BLaER1 treated with 17β-estradiol and CSF1 and Interleukin-3, amounts not matched to agents 10 nM and 100 nM (cell line): Measurements from ENCODE around the gene FGF2.
"Not testable (repeated sequence)": the region's sequence is repeated elsewhere in the genome, so short reads cannot be mapped to it uniquely, and the experiment has no call there.

Experiments used
- H3K27ac ChIP-seq, 11 experiments: shearing (Covaris generic); formaldehyde crosslinking; 2 replicates each; pipeline ENCODE4 v1.8.1; 2022
- H3K27me3 ChIP-seq, 11 experiments: shearing (Covaris generic); formaldehyde crosslinking; 2 replicates each; pipeline ENCODE4 v1.8.1; 2022
- H3K36me3 ChIP-seq, 11 experiments: shearing (Covaris generic); formaldehyde crosslinking; 2 replicates each; pipeline ENCODE4 v1.8.1; 2022
- H3K4me1 ChIP-seq, 10 experiments: shearing (Covaris generic); formaldehyde crosslinking; 2 replicates each; pipeline ENCODE4 v1.8.1; 2022
- H3K4me2 ChIP-seq, 11 experiments: shearing (Covaris generic); formaldehyde crosslinking; 2 replicates each; pipeline ENCODE4 v1.8.1; 2022
- H3K4me3 ChIP-seq, 10 experiments: shearing (Covaris generic); formaldehyde crosslinking; 2 replicates each; pipeline ENCODE4 v1.8.1; 2022
- H3K9ac ChIP-seq, 11 experiments: shearing (Covaris generic); formaldehyde crosslinking; 2 replicates each; pipeline ENCODE4 v1.8.1; 2022
- H3K9me3 ChIP-seq, 11 experiments: shearing (Covaris generic); formaldehyde crosslinking; replicated peaks in 1 of 11; 2 replicates each; pipeline ENCODE4 v1.8.1; 2022
- H4K20me1 ChIP-seq, 11 experiments: shearing (Covaris generic); formaldehyde crosslinking; 2 replicates each; pipeline ENCODE4 v1.8.1; 2022
- Cebpa-rat ChIP-seq, 11 experiments: shearing (Covaris generic); IDR thresholded peaks; 2 replicates each; pipeline ENCODE4 v1.8.1; 2022

FGF2 gene

DNA sequence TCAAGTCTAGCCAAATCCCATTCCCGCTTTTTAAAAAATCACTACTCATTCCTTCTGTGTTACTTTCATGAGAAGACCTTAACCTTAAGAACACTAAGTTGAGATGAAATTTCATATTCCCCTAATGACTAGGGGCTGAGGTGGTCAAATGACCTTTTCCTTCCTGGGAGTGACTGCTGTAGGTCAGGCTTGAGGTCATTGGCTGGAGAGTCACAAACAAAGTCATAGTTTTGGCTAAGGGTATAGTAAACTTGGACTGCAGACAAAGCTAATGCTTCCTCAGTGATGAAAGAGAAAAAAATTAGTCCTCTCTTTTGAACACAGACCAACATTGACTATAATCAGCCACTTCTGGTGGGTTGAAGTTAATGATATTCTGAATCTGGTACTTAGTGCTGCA is 16.0 kb upstream of the FGF2 start:
- peaks cover 0 to 20% (median 7%) of the 10 kb centered on the region in 11 experiments; a peak in 9 of 22 replicates for H3K9me3 ChIP-seq
- H3K4me1 ChIP-seq: no peaks in the 10 kb centered on the region
- no peaks in the 10 kb centered on the region for H3K36me3 ChIP-seq
- no peak for TF ChIP-seq Cebpa-rat (IDR thresholded peaks at IDR 0.05)
- no peaks in the 10 kb centered on the region for H3K27me3 ChIP-seq
- no peak overlapping the region for H3K27ac ChIP-seq
- H4K20me1 ChIP-seq: no peaks in the 10 kb centered on the region
- H3K4me3 ChIP-seq: no peak overlapping the region
- no peak overlapping the region for H3K9ac ChIP-seq
- no peak overlapping the region for H3K4me2 ChIP-seq

GRCh38 chr4:122811781-122812180 is 14.8 kb upstream of the FGF2 start:
- H3K9me3 ChIP-seq: peaks cover 0 to 20% (median 7%) of the 10 kb centered on the region in 11 experiments; a peak in 9 of 22 replicates
- H3K27ac ChIP-seq, H3K9ac ChIP-seq, H3K4me3 ChIP-seq, H3K4me1 ChIP-seq, H3K4me2 ChIP-seq, H3K36me3 ChIP-seq, H3K27me3 ChIP-seq, H4K20me1 ChIP-seq: not testable (repeated sequence)

GRCh38 chr4:122812823-122813222 is 13.8 kb upstream of the FGF2 start:
- not testable (repeated sequence) for H3K4me1 ChIP-seq, H3K4me3 ChIP-seq, H3K27ac ChIP-seq, H3K9ac ChIP-seq, H4K20me1 ChIP-seq, H3K4me2 ChIP-seq, H3K27me3 ChIP-seq, H3K36me3 ChIP-seq
- peaks cover 0 to 20% (median 7%) of the 10 kb centered on the region in 11 experiments; a peak in 9 of 22 replicates for H3K9me3 ChIP-seq

DNA sequence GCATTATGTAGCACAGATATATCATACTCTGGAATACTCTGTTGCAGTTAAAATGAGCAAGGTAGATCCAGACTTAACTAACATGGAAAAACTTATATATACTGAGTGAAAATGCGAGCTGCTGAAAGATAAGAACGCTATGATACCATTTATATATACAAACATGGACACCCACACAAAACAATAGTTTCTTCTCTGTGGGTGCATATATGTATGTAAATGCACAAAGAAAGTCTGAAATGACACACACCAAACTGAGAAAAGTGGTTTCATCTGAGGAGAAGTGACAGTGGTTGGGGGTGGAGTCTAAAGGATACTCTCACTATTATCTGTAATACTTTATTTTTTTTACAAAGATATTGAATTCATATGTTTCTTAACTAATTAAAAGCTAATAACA is 12.2 kb upstream of the FGF2 start:
- no peak overlapping the region for H3K9ac ChIP-seq
- no peak for TF ChIP-seq Cebpa-rat (IDR thresholded peaks at IDR 0.05)
- H3K4me1 ChIP-seq: no peaks in the 10 kb centered on the region
- H3K27ac ChIP-seq: no peak overlapping the region
- H3K36me3 ChIP-seq: no peaks in the 10 kb centered on the region
- H3K27me3 ChIP-seq: peaks cover 0 to 8% (median 0%) of the 10 kb centered on the region in 11 experiments; a peak in 2 of 22 replicates
- peaks cover 0 to 20% (median 7%) of the 10 kb centered on the region in 11 experiments; a peak in 9 of 22 replicates for H3K9me3 ChIP-seq
- H3K4me3 ChIP-seq: no peak overlapping the region
- no peaks in the 10 kb centered on the region for H4K20me1 ChIP-seq
- H3K4me2 ChIP-seq: no peak overlapping the region

GRCh38 chr4:122815248-122815647 is 11.4 kb upstream of the FGF2 start:
- Histone ChIP-seq H3K4me2 (no peak overlapping the region), H3K27ac (no peak overlapping the region), H3K27me3 (peaks cover 0 to 14% (median 0%) of the 10 kb centered on the region in 11 experiments; a peak in 3 of 22 replicates), H3K9me3 (peaks cover 0 to 20% (median 7%) of the 10 kb centered on the region in 11 experiments; a peak in 9 of 22 replicates), H4K20me1 (no peaks in the 10 kb centered on the region), H3K4me3 (no peak overlapping the region), H3K4me1 (no peaks in the 10 kb centered on the region), H3K9ac (no peak overlapping the region), H3K36me3 (no peaks in the 10 kb centered on the region)
- no peak for TF ChIP-seq Cebpa-rat (IDR thresholded peaks at IDR 0.05)

GRCh38 chr4:122816476-122816875 is 10.2 kb upstream of the FGF2 start:
- TF ChIP-seq Cebpa-rat (IDR thresholded peaks at IDR 0.05): no peak
- Histone ChIP-seq H3K9me3 (peaks cover 0 to 11% (median 2%) of the 10 kb centered on the region in 11 experiments; a peak in 7 of 22 replicates), H4K20me1 (no peaks in the 10 kb centered on the region), H3K4me3 (no peak overlapping the region), H3K27ac (no peak overlapping the region), H3K36me3 (no peaks in the 10 kb centered on the region), H3K4me1 (no peaks in the 10 kb centered on the region), H3K9ac (no peak overlapping the region), H3K27me3 (peaks cover 0 to 23% (median 5%) of the 10 kb centered on the region in 11 experiments; a peak in 7 of 22 replicates), H3K4me2 (no peak overlapping the region)

DNA sequence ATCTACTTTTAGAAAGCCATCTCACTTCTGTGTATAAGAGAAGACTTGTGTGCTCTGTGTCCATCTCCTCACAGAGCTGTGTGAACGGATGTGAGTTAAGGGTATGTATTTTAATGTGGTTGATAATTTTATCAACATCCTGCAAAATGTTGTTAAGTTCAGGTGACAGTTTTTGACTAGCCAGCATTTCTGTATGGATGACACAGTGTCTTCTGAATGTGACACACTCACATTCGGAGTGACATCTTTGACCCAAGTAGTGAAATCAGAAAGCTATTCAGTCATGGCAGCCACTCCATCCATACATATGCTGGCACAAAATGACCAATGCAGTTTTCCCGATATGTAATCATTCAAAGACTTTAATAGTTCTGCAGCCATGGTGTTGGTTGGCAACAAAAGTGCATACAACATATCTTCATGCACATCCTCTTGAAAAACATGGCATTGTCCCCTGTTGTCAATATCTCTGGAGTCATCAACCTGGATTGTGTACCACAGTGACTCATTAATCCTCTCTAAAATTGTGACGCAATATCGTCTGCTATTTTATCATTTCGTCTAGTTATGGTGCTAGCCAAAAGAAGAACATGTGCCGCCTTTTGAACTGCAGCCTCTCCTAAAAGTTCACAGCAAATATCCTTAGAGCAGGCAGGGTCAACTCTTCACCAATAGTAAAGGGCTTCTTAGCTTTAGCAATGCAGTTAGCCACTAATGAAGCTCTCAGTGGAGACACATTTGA is 6.8 kb upstream of the FGF2 start:
- H3K27ac ChIP-seq: no peak overlapping the region
- peaks cover 11 to 47% (median 28%) of the 10 kb centered on the region in 11 experiments for H3K27me3 ChIP-seq
- peak in 6 of 11 experiments; percentile 22 to 78 (median 38); a peak in 5 of 22 replicates for TF ChIP-seq Cebpa-rat (IDR thresholded peaks at IDR 0.05)
- no peak overlapping the region for H3K4me2 ChIP-seq
- no peaks in the 10 kb centered on the region for H3K4me1 ChIP-seq
- no peaks in the 10 kb centered on the region for H3K36me3 ChIP-seq
- H3K9ac ChIP-seq: no peak overlapping the region
- no peaks in the 10 kb centered on the region; a peak in 1 of 22 replicates for H4K20me1 ChIP-seq
- peaks cover 0 to 7% (median 0%) of the 10 kb centered on the region in 11 experiments; a peak in 6 of 22 replicates for H3K9me3 ChIP-seq
- no peak overlapping the region for H3K4me3 ChIP-seq

GRCh38 chr4:122821092-122821491 is 5.5 kb upstream of the FGF2 start:
- no peak overlapping the region for H3K4me2 ChIP-seq
- H3K4me1 ChIP-seq: no peaks in the 10 kb centered on the region
- peaks cover 23 to 59% (median 40%) of the 10 kb centered on the region in 11 experiments for H3K27me3 ChIP-seq
- H3K36me3 ChIP-seq: no peaks in the 10 kb centered on the region
- peaks cover 0 to 7% (median 0%) of the 10 kb centered on the region in 11 experiments; a peak in 6 of 22 replicates for H3K9me3 ChIP-seq
- H3K9ac ChIP-seq: no peak overlapping the region
- H3K4me3 ChIP-seq: no peak overlapping the region
- no peak for TF ChIP-seq Cebpa-rat (IDR thresholded peaks at IDR 0.05)
- peaks cover 0 to 8% (median 0%) of the 10 kb centered on the region in 11 experiments; a peak in 3 of 22 replicates for H4K20me1 ChIP-seq
- no peak overlapping the region for H3K27ac ChIP-seq

DNA sequence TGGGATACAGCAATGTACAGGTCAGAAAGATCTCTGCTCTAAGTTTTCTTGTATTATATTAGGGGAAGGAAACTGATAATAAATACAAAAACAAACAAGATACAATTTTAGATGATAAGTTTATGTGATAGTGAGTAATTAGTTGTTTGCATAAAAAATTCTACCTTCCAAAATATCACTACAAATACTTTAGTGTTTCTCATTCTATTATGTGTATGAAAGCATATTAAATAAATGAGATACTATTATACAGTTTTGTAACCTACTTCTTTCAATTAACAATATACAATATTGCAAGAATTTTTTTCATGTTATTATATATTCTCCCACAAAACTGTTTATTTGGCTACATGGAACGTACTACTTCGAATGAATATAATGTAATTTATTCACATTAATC is 4.2 kb upstream of the FGF2 start:
- H4K20me1 ChIP-seq: peaks cover 0 to 19% (median 7%) of the 10 kb centered on the region in 11 experiments; a peak in 17 of 22 replicates
- no peak overlapping the region for H3K4me3 ChIP-seq
- H3K27ac ChIP-seq: no peak overlapping the region
- TF ChIP-seq Cebpa-rat (IDR thresholded peaks at IDR 0.05): no peak
- H3K4me1 ChIP-seq: peaks cover 0 to 9% (median 6%) of the 10 kb centered on the region in 10 experiments; a peak in 15 of 20 replicates
- H3K9ac ChIP-seq: no peak overlapping the region
- peaks cover 0 to 7% (median 0%) of the 10 kb centered on the region in 11 experiments; a peak in 6 of 22 replicates for H3K9me3 ChIP-seq
- no peak overlapping the region for H3K4me2 ChIP-seq
- H3K27me3 ChIP-seq: peaks cover 37 to 73% (median 53%) of the 10 kb centered on the region in 11 experiments
- H3K36me3 ChIP-seq: no peaks in the 10 kb centered on the region
